OCI-LY7 (cell line): ENCODE results near the gene TMEM52B. TPM values are rescaled to one million over a fixed set of nuclear protein-coding genes. Genes with fewer than 3 reads are reported as not detected.

ENCODE experiments used
- BruUV-seq: library from RNA; stranded (reverse); fragments of 400-500 nt; replicated peaks from 2 replicates; lab custom pipeline; 2021; lab: Mats Ljungman, UMichigan
- CTCF ChIA-PET: fragments of 300-600 bp; sonication (Branson Sonifier 250); formaldehyde crosslinking; loops from one replicate; lab custom pipeline; 2022; ENCODE audit warnings: antibody characterized with exemption; ENCODE audit not compliant: unreplicated experiment; lab: Charles Lee
- POLR2A ChIA-PET: fragments of 300-600 bp; sonication (Branson Sonifier 250); formaldehyde crosslinking; loops from one replicate; lab custom pipeline; 2022; ENCODE audit warnings: antibody characterized with exemption; lab: Charles Lee
- DNase-seq: peaks from one replicate; pipeline ENCODE4 v3.0.0-alpha.2; 2015; ENCODE audit warnings: low spot score
- H2AFZ ChIP-seq: fragments of 200-600 bp; sonication (generic), shearing (Covaris generic); 2 replicates; pipeline ENCODE4 v1.6.1; 2014; ENCODE audit warnings: mild to moderate bottlenecking, antibody characterized with exemption, low read length, moderate library complexity
- H3K27ac ChIP-seq: fragments of 200-600 bp; sonication (generic); 2 replicates; pipeline ENCODE4 v1.5.1; 2014; ENCODE audit warnings: mixed run types, low read depth, mild to moderate bottlenecking, moderate library complexity, low read length, inconsistent platforms; ENCODE audit not compliant: poor library complexity, severe bottlenecking
- H3K36me3 ChIP-seq: fragments of 200-600 bp; sonication (generic); 2 replicates; pipeline ENCODE4 v1.6.1; 2014; ENCODE audit warnings: mild to moderate bottlenecking, antibody characterized with exemption, low read length, moderate library complexity, mixed read lengths; ENCODE audit not compliant: insufficient read depth
- H3K4me1 ChIP-seq: fragments of 200-600 bp; sonication (generic); 2 replicates; pipeline ENCODE4 v1.5.1; 2014; ENCODE audit warnings: mild to moderate bottlenecking, low read length; ENCODE audit not compliant: insufficient read depth, poor library complexity, severe bottlenecking
- H3K4me2 ChIP-seq: fragments of 200-600 bp; sonication (generic); 2 replicates; pipeline ENCODE4 v1.6.1; 2014; ENCODE audit warnings: mild to moderate bottlenecking, low read length
- H3K4me3 ChIP-seq: fragments of 200-600 bp; sonication (generic); 2 replicates; pipeline ENCODE4 v1.5.1; 2014; ENCODE audit warnings: mild to moderate bottlenecking, low read depth, low read length; ENCODE audit not compliant: poor library complexity, severe bottlenecking
- H3K79me2 ChIP-seq: fragments of 200-600 bp; sonication (generic); 2 replicates; pipeline ENCODE4 v1.6.1; 2016; ENCODE audit warnings: low read depth, mild to moderate bottlenecking, low read length, moderate library complexity, mixed read lengths; ENCODE audit not compliant: insufficient read depth
- H3K9me2 ChIP-seq: fragments of 200-600 bp; sonication (generic); 2 replicates; pipeline ENCODE4 v1.6.1; 2016; ENCODE audit warnings: mild to moderate bottlenecking, low read length, mixed read lengths; ENCODE audit not compliant: insufficient read depth
- H3K9me3 ChIP-seq: fragments of 200-600 bp; sonication (generic); 2 replicates; pipeline ENCODE4 v1.6.1; 2014; ENCODE audit warnings: mild to moderate bottlenecking, mixed run types, low read length, mixed read lengths
- H4K20me1 ChIP-seq: fragments of 200-600 bp; sonication (generic); 2 replicates; pipeline ENCODE4 v1.6.1; 2014; ENCODE audit warnings: mild to moderate bottlenecking, antibody characterized with exemption, low read length, moderate library complexity, mixed read lengths; ENCODE audit not compliant: insufficient read depth
- EZH2phosphoT487 ChIP-seq: fragments of 200-600 bp; sonication (generic); IDR thresholded peaks from 2 replicates; pipeline ENCODE4 v1.6.1; 2018; ENCODE audit warnings: low read depth, borderline replicate concordance, mild to moderate bottlenecking, mixed run types, antibody characterized with exemption, low read length, moderate library complexity, mixed read lengths
- intact Hi-C: fragments of 100-400 bp; cut with micrococcal nuclease; formaldehyde crosslinking; loops from one replicate; pipeline ENCODE4 v1.10.0; 2022; ENCODE audit not compliant: unreplicated experiment
- total RNA-seq, 2 experiments: library from RNA; depleted of rRNA in 1 of 2; stranded (reverse); fragments of >200 nt in 1 of 2; shearing (Covaris generic) in 1 of 2; gene quantifications; 2 replicates each; pipeline ENCODE4 v1.2.3, GENCODE V29; 2014 to 2022
- TF ChIP-seq, protein P1 (sequence below): fragments of 200-600 bp; sonication (generic); conservative IDR thresholded peaks from 2 replicates; pipeline ENCODE4 v1.5.1; 2014; ENCODE audit warnings: mild to moderate bottlenecking, antibody characterized with exemption, low read length, moderate library complexity, mixed read lengths

Gene TMEM52B
- total RNA-seq, 2 experiments from 2014 or later, result 0.21 TPM; not detected in 1

DNA sequence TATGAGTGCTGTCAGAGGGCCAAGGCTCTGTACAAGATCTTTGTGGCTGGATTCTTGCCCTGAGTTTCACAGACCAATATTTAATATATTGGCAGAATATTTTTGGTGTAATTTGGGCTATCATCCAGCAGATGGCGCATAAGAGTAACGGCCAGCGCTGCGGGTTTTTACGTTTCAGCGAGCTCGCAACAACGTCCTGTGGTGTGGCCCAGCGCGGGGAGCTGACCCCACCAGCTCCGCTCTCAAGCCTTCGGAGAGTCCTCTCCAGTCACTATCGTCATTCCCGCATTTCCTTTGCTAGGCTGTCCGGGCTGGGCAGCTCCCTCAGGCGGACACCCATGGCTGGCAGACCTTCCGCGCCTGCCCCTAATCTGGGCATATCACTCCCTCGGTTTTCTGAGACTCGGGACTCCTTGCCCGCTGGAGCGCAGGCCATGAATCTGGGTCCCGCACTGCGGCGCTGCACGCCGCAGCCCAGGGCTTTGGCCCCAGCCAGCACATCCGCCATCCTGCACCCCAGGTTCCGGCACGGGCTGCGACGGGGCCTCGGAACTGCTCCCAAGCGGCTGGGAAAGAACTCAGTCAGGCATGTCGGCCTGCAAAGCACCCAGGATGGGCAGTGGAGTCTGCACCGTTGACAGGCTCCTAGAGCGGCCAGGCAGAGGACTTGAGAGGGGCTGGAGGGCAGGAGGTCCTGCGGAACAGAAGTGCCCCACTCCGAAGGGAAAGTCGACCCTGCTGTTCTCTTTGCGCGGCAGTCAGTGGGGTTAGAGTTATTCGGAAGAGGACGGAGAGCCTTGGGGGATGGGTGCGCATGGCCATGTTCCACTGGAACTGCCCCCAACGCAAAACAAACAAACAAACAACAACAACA is 25.3 kb upstream of the TMEM52B start:
- Histone ChIP-seq H3K27ac (no peak overlapping the region), H3K36me3 (no peaks in the 10 kb centered on the region; the same call in 1 of the 2 replicates), H3K4me2 (peak overlapping the region; percentile 69), H2AFZ (peak overlapping the region; percentile 81), H3K9me2 (no peaks in the 10 kb centered on the region), H3K4me1 (peaks cover 15% of the 10 kb centered on the region), H4K20me1 (no peaks in the 10 kb centered on the region), H3K4me3 (peak overlapping the region; percentile 70), H3K9me3 (peaks cover 12% of the 10 kb centered on the region; the same call in 1 of the 2 replicates), H3K79me2 (no peaks in the 10 kb centered on the region)
- POLR2A ChIA-PET, result interaction anchor here (0.6 to 1.4 kb wide), 12 partner anchors 16 to 248 kb away, joined by 3 to 6 read pairs (median 3); partner anchors contain the start of gene OLR1
- no TSS peak for BruUV-seq
- intact Hi-C loops, result loop anchor here (1.0 to 5.0 kb wide), 4 partner anchors 37 to 519 kb away; partner anchors contain the start of gene STYK1
- CTCF ChIA-PET, result interaction anchor here (0.9 to 1.5 kb wide), 5 partner anchors 36 to 61 kb away, joined by 3 to 5 read pairs (median 3); no protein-coding TSS in a partner anchor
- TF ChIP-seq EZH2phosphoT487, result no peak
- TF ChIP-seq, protein P1, sequence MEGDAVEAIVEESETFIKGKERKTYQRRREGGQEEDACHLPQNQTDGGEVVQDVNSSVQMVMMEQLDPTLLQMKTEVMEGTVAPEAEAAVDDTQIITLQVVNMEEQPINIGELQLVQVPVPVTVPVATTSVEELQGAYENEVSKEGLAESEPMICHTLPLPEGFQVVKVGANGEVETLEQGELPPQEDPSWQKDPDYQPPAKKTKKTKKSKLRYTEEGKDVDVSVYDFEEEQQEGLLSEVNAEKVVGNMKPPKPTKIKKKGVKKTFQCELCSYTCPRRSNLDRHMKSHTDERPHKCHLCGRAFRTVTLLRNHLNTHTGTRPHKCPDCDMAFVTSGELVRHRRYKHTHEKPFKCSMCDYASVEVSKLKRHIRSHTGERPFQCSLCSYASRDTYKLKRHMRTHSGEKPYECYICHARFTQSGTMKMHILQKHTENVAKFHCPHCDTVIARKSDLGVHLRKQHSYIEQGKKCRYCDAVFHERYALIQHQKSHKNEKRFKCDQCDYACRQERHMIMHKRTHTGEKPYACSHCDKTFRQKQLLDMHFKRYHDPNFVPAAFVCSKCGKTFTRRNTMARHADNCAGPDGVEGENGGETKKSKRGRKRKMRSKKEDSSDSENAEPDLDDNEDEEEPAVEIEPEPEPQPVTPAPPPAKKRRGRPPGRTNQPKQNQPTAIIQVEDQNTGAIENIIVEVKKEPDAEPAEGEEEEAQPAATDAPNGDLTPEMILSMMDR, result peak; percentile 95
- peak; percentile 78 for DNase-seq

- POLR2A ChIA-PET, result interaction anchor here (0.6 to 1.0 kb wide), 8 partner anchors 16 to 248 kb away, joined by 3 to 6 read pairs (median 3); no protein-coding TSS in a partner anchor
- no peak for DNase-seq
- H4K20me1 ChIP-seq, result no peaks in the 10 kb centered on the region
- H3K79me2 ChIP-seq, result no peaks in the 10 kb centered on the region
- BruUV-seq, result no TSS peak
- peaks cover 8% of the 10 kb centered on the region; the same call in 1 of the 2 replicates for H3K9me3 ChIP-seq
- H3K4me2 ChIP-seq, result peak overlapping the region; percentile 69
- H3K4me1 ChIP-seq, result peaks cover 21% of the 10 kb centered on the region
- TF ChIP-seq, protein P1, result no peak
- TF ChIP-seq EZH2phosphoT487, result no peak
- intact Hi-C loops, result loop anchor here (5.0 kb wide), 1 partner anchor 518 kb away; the partner anchor contains the start of gene STYK1
- H3K4me3 ChIP-seq, result peak overlapping the region; percentile 70
- H2AFZ ChIP-seq, result peak overlapping the region; percentile 81; the same call in 1 of the 2 replicates
- CTCF ChIA-PET, result interaction anchor here (0.6 to 1.0 kb wide), 2 partner anchors 36 to 72 kb away, joined by 3 to 5 read pairs; no protein-coding TSS in a partner anchor
- H3K27ac ChIP-seq, result no peak overlapping the region
- no peaks in the 10 kb centered on the region for H3K9me2 ChIP-seq
- no peaks in the 10 kb centered on the region; the same call in 1 of the 2 replicates for H3K36me3 ChIP-seq
Measured at GRCh38 chr12:10154145-10154496, 24.7 kb upstream of the TMEM52B start.
